Measurements from ENCODE around the gene MRPL54. TPM values are rescaled to one million over a fixed set of nuclear protein-coding genes. Genes with fewer than 3 reads are reported as not detected.

MRPL54 gene
- total RNA-seq, 1 experiment from 2014 or later = 74.4 TPM

DNA sequence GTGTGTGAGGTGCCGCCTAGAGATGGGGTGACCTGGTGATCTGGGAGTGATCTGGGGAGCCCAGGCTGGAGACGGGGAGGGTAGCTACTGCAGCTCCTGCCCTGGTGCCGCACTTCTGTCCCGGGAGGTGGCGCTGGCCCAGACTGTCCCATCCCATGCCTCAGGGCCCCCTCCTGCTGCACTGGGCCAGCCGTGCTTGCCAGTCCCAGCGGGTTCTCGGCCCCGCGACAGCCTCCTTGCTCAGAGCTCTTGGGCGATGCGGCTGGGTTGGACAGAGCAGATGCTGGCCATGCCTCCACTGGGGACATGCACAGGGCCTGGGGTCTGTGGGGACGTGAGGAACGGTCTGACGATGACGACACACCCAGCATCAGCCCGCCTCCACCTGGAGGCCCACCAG is 7.0 kb downstream of the MRPL54 start:
- no peak for DNase-seq (ENCODE audit: low spot score)

DNA sequence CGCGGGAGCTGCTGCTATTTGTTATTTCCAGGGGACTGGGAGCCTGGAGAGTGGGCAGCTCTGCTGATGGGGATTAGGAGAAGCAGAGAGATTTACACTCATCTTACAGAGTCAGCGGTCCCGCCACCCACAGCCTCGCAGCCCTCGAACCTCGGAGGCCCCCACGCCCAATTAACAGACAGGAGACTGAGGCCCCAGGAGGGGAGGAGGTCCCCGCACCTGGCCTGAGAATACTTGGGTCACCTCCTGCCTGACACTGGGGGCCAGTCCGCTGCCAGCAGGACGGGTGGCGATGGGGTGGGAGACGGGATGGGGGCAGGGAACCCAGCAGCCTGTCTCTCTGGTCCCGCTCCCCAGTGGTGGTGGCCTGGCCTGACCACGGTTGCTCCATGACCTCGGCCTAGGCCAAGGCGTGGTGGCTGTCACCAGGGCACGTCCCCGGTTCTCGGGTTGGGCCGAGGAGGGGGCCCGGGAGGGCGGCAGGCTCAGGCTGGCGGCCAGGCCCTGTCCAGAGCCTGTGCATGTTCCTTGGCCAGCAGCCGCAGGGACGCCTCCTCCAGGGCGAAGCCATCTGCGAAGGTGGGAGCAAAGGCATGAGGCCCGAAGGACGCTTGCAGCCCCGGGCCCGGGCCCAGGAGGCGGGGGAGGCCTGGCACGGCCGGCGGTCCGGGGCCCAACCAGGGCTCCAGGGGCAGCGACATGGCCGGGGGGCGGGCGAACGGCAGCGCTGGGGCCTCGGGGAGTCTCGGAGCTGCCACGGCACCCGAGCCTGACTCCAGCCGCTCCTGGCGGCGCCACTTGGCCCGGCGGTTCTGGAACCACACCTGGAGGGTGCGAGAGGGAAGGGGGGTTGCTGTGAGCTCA is 7.9 kb downstream of the MRPL54 start:
- no peak for DNase-seq (ENCODE audit: low spot score)

DNA sequence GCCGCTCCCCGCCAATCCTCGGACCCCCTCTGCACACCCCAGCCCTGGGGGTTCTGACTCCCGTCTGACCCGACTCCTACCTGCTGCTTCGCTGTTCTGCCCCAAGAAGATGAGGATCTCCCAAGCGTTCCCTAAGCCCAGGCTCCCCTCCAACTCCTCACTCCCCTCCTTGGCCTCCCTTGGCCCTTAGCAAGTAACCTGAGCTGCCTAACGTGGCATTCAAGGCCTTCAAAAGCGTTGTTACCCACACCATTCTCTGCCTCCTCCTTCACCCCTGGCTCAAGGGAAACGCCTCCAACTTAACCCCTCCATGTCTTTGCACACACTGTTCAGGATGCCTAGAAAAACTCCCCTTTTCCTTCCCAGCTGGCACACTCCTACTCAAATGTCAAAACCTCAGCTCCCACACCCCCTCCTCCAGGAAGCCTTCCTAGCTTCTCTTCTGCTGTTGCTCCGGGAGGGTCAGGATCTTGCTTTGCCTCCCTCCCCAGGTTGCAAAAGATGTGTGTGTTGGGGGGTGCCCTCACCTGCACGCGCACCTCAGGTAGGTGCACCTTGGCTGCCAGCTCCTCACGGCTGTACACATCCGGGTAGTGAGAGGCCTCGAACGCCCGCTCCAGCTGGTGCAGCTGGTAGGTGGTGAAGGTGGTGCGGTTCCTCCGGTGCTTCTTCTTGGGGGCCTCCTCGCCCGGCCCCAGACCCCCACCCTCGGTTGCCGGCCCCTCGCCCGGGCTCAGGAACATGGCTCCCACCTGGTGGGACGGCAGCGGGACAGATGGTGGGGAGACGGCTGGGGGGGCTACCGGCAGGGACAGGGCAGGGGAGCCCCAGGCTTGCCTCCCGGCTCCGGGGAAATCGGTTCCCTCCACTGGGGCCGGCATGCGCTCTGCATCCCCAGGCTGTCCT is 8.8 kb downstream of the MRPL54 start:
- no peak for DNase-seq (ENCODE audit: low spot score)

DNA sequence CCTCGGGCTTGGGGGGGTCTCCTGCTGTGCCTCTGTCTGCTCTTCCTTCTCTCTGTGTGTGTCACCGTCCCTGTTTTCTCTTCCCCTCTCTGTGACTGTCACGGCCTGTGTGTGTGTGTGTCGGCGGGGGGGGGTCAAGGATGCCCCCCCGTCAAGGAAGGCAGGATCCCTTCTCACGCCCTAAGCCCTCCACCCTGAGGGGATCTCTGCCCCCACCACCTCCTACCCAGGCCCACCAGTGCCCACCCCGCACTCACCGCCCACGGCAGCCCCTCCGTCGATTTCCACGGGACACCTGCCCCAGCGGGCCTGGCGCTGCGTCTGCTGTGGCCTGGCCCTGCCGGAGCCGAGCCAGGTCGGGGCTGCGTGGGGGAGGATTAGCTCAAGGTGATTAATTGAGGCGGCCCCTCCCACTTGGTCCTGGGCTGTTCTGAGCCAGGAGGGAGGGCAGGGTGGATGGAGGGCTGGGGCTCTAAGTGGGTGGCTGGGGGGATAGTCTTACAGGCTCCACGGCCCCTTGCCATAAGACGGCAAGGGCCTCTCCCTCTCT is 9.5 kb downstream of the MRPL54 start, which contains the start of gene RAX2:
Gene RAX2, minus strand, starts transcription at position 323 of the 550 bp plus-strand sequence. CDS start 486 bp downstream, outside the sequence.
- DNase-seq (ENCODE audit: low spot score) = no peak

DNA sequence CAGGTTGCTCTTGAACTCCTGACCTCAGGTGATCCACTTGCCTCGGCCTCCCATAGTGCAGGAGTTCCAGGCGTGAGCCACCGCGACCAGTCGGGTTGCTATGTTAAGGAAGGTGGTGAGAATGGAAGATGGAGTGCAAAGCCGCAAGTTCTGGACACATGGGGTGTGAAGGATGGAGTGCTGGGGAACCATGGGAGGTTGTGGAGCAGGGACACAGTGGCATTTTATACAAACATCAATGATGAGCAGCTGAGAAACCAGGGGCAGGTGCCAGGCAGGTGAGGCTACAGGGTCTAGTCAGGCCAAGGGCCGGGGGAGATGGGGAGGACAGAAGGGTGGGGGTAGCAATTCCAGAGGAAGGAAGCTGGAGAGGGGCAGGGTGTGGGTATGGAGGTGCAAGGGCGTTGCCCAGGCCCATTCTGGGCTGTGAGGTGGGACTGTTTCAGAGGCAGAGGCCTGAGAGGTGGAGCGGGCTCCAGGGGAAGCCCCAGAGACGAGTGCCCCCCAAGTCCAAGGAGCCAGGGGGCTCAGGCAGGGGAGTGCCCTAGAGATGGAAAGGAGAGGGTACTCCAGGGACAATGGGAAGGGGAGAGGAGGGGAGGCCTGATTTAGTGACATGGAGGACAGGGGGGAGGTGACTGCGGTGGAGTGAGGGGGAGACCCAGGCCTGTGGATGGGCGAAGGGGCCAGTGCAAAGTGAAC is 11.5 kb downstream of the MRPL54 start:
- DNase-seq (ENCODE audit: low spot score) = no peak

DNA sequence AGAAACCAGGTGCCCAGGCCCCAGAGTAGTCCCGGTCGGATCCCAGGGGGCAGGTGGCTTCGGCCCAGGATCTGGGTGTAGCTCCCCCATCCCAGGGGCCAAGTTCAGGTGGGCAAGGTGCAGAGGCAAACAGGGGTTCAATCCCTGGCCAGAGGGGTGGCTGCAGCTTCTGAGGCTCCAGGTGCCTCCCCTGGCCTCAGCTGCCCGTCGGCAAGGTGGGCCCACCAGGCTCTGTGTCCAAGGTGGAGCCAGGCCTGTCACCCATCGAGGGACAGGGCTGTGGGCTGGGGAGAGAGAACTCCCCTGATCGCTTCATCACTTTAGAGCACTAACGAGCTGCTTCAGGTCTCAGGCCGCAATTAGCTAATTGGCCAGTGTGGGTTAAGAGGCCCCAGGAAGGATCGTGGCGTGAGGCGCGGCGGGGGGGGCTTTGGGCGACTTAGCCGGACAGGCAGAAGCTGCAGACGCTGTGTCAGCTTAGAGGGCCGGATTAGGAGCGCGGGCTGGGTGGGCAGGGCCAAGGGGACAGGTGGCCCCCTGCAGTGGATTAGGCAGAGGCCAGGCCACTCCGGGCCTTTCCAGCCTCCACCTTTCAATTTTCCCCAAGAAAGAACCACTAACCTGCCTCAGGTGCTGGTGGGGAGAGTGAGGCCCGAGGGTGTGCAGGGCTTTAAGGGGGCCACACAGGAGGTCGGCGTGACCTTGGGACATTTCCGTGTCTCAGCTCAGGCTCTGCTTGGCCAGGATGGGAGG is 12.3 kb downstream of the MRPL54 start:
- no peak for DNase-seq (ENCODE audit: low spot score)

DNA sequence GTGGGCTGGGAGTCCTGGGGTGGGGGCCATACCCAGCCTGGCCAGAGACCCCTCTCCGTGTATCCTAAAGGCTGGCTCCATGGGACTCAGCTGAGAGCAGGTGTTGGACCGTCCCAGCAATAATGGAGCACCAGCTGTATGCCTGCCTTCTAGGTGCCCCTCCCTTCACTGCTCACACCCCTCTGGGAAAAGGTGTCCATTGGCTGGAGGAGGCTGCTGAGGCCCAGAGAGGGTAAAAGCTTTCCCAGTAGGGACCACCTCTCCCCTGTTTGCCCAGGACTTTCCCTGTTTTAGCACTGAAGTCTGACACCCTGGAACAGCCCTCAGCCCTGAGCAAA is 12.9 kb downstream of the MRPL54 start:
- no peak for DNase-seq (ENCODE audit: low spot score)

DNA sequence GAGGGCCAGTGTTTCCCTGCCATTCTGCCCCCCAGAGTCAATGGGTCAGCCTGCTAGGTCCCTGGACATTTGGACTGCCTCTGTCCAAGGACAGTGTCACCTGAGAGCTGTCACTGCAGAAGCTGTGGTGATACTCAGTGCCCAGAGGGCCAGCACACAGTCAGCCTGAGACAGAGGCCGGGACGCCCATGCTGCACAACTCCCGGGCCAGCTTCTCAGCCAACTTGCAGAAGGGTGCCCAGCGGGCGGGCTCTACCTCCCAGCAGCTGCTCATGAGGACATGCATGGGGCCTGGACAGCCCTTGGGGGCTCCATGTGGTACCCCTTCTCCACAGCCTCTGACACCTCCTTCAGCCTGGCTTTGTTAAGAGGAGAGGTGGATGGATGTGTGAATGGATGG is 13.3 kb downstream of the MRPL54 start:
- no peak for DNase-seq (ENCODE audit: low spot score)

DNA sequence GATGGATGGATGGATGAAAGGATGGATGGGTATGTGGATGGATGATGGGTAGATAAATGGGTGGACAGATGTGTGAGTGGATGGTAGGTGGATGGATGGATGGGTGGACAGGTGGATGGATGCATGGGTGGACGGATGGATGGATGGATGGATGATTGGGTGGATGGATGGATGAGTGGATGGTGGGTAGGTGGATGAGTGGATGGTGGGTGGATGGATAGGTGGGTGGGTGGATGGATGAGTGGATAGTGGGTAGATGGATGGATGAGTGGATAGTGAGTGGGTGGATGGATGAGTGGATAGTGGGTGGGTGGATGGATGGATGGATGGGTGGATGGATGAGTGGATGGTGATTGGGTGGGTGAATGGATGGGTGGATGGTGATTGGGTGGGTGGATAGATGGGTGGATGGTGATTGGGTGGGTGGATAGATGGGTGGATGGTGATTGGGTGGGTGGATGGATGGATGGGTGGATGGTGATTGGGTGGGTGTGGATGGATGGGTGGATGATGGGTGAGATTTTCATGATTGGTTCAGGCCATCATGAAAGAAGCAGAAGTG is 14.1 kb downstream of the MRPL54 start:
- no peak for DNase-seq (ENCODE audit: low spot score)

DNA sequence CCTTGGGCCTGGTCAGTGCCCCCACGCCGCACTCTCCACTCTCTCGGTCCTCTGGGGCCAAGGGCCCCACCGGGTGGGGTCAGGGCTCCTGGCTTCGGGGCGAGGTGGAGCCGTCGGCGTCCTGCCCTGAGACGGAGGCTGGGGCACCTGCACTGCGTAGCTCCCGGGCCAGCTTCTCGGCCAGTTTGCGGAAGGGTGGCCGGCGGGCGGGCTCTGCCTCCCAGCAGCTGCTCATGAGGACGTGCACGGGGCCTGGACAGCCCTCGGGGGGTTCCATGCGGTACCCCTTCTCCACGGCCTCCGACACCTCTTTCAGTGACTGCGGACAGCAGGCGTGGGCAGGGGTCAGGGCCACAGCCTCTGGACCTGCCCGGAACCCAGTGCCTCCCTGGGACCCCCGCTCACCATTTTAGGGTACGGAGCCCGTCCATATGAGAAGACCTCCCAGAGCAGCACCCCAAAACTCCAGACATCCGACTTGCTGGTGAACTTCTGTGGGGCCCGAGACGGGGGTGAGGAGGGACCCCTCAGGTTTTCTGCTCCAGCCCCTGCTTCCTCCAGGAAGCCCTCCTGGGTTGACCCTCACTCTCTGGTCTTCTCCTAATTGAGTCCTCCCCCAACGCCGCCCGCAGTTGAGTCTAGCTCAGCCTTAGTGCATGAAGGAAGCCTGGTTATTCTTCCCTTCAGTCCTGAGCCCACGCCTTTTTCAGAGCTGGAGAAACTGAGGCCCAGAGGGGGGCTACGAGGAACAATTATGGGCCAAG is 15.8 kb downstream of the MRPL54 start:
- no peak for DNase-seq (ENCODE audit: low spot score)

DNA sequence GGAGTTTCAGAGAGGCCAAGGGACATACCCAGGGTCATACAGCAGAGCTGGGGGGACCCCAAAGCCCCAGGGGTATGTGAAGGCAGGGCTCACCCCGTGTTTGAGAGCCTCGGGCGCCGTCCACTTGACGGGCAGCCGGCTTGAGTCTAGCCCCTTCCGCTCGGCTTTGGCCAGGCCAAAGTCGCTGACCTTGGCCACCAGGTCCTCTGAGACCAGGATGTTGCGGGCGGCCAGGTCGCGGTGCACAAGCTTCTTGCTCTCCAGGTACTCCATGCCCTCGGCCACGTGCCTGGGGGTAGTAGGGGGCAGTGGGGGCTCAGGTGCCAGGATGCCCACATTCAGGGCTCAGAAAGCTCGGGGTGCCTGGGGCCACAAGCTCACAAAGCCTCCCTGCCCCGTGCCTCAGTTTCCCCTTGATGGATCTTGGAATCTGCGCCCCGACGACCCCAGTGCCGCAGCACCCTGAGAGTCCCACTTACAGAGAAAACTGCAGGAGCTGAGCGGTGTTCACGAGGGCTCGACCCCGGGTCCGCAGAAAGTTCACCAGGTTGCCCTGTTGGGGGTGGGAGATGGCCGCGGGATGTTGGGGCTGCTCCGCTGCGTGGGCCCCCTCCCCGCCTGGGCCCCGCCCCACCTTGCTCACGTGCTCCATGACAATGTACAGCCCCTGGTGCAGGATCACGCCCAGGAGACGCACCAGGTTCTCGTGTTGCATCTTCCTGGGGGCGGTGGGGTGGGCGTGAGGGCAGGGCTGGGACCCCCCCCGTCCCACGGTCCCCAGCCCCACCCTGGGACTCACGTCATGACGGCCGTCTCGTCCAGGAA is 16.6 kb downstream of the MRPL54 start:
- no peak for DNase-seq (ENCODE audit: low spot score)

DNA sequence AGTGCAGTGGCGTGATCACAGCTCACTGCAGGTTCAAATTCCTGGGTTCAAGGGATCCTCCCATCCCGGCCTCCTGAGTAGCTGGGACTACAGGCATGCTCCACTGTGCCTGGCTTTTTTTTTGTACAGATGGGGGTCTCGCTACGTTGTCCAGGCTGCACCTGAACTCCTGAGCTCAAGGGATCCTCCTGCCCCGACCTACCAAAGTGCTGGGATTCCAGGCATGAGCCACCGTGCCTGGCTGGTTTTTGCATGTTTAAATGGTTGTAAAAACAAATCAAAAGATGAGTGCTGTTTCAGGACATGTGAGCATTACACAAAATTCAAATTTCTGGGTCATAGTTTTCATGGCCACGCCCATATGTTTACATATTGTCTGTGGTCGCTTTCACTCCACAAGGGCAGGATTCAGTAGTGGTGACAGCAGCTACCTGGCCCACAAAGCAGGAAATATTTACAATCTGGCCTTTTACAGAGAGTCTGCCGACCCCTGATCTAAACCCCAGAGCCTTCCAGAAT is 18.4 kb downstream of the MRPL54 start:
- no peak for DNase-seq (ENCODE audit: low spot score)

DNA sequence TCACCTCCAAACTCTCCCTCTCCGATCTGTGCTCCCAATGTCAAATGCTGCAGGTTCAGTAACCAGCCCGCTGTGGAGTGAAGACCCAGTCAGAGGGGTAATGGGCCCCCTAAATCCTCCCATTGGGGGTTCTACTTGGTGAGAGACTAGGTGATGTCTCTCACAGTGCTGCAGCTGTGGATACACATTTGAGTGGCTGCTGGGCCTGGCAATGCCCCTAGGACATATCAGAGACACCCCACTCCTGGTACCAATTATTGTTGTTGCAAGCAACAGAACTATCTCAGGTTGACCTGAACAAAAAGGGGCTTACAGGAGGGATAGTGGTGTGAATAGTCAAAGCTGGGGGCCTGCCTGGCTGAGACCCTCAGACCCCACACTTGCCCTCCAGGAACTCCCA is 19.1 kb downstream of the MRPL54 start:
- DNase-seq (ENCODE audit: low spot score) = no peak

DNA sequence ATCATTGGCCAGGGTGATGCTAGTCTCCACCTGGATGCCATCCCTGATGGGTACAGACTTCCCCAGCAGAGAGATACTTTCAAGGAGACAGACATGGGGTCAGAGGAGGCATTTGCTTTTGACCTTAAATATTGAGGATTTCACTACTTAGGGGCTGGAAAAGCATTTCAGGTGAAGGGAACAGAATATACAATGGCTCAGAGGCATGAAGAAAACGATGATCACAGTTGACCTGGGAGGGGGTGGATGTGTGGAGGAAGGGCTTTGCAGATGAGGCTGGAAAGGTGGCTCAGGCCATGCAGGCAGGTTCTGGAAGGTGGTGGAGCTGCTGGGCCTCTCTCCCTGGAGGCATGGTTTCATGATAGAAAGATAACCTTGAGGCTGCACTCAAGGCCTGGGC is 19.8 kb downstream of the MRPL54 start:
- no peak for DNase-seq (ENCODE audit: low spot score)

DNA sequence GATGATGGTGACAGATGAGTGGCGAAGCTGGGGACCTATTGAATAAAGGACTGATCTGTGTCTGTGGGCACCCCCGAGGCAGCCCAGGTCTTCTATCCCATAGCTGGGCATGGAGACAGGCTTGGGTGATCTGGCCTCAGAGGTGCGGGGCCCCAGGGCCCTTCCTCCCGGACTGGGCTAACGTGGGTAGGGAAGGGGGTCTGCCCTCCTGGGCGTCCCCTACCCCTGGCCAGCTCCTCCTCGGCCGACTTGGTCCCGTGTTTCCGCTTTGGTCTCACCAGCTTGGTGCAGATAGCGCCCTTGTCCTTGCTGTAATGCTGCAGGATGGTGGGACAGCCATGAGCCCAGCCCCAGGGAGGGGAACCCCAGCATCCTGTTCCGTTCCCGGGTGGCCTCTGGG is 20.4 kb downstream of the MRPL54 start:
- no peak for DNase-seq (ENCODE audit: low spot score)

DNA sequence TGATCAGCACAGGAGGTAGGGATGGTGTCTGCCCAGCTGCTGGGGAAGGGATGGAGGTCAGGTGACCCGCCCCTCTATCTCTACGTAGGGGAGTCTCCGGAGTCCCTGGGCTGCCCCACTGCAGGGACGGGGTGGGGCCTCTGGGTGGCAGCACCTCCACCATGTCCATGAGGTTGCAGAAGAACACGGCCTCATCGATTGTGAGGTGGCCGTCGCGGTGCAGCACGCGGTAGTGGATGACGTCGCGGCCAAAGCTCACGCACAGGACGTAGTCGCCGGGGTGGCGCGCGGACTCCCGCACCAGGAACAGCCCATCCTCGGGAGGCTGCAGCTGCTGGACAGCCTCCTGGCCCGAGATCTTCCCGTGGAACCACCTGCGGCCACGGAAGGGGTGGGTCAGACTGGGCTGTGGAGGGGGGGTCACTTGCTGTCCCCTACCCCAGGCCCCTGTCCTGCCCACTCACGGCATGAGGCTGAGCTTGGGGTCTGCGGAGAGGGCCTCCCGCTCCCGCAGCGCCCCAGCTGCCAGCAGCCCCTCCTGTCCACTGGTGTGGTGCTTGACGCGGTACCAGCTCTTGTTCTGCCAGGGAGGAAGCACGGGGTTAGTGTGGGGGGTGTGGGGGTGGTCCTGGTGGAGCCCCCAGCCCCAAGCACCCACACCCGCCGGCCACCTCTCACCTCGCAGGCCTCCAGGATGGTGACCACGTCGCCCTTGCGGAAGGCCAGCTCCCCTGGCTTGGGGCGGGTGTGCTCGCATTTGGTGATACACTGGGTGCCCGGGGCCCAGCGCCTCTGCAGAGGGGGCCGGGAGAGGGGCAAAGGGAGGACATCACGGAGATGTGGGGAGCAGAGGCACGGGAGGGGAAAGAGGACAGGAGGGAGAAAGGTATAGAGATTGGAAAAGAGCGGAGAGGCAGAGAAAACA is 21.4 kb downstream of the MRPL54 start:
- DNase-seq (ENCODE audit: low spot score) = no peak

DNA sequence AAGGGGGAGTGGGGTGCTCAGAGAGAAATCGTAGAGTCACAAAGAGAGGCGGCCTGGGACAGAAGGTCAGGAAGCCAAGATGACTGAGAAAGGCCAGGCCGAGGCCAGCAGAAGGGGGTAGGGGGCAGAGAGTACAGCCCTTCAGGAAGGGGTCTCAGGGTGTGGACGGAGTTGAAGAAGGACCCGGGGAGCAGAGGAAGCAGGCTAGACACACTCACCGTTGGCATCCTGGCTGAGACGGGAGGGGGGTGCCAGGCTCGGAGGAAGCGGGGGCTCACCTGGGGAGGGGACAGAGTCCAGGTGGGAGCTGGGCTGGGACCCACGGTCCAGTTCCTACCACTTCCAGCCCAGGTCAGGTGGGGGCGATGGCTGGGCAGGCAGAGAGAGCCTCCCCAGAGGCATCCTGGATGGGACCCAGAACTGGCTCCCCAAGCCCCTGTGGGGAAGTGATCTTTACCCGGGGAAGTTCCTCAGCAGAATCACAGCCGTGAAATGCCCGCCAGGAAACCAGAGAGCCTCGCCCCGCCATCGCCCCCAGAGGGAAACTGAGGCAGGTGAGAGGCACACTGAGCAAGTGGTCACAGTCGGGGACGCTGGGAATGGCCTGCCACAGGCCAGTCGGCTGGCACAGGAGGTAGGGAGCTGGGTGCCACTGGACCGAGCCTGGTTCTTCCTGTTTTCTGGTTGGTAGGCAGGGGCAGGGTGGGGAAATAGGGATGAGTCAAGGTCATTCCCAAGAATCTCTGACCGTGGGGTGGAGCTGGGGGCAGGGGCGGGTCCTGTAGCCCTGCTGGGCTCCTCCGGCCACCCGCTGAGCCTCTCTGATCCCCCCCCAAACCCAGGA is 22.3 kb downstream of the MRPL54 start:
- no peak for DNase-seq (ENCODE audit: low spot score)
